ENCODE measurements around the gene FBLN2. TPM values are rescaled to one million over a fixed set of nuclear protein-coding genes. Genes with fewer than 3 reads are reported as not detected.

The FBLN2 gene
- polyA plus RNA-seq, 1 experiment, result 248 TPM

GRCh38 chr3:13590841-13591520, 42.1 kb downstream of the FBLN2 start:
- no peak for DNase-seq (ENCODE audit: low read depth)
- H3K36me3 ChIP-seq (ENCODE audit: control insufficient read depth, insufficient read depth, low read length), result peaks cover 4% of the 10 kb centered on the region
- H3K27me3 ChIP-seq (ENCODE audit: control insufficient read depth, insufficient read depth, low read length), result no peaks in the 10 kb centered on the region
- no peak for TF ChIP-seq CTCF (IDR thresholded peaks at IDR 0.05; ENCODE audit: insufficient read depth, low read depth, low read length)
- CTCF ChIA-PET, result interaction anchor here (1.0 to 1.7 kb wide), 3 partner anchors 57 to 95 kb away, joined by 3 to 7 read pairs (median 4); no protein-coding TSS in a partner anchor
- H3K4me3 ChIP-seq (ENCODE audit: low read depth, low read length), result no peak overlapping the region
- POLR2A ChIA-PET, result no interaction called here

GRCh38 chr3:13593615-13594014, 44.7 kb downstream of the FBLN2 start:
- no peak for DNase-seq (ENCODE audit: low read depth)
- ChIA-PET POLR2A (no interaction called here), CTCF (interaction anchor here (2.4 kb wide), 1 partner anchor 98 kb away, joined by 8 read pairs; no protein-coding TSS in a partner anchor)
- TF ChIP-seq CTCF (IDR thresholded peaks at IDR 0.05; ENCODE audit: insufficient read depth, low read depth, low read length), result no peak
- H3K36me3 ChIP-seq (ENCODE audit: control insufficient read depth, insufficient read depth, low read length), result peaks cover 4% of the 10 kb centered on the region
- no peaks in the 10 kb centered on the region for H3K27me3 ChIP-seq (ENCODE audit: control insufficient read depth, insufficient read depth, low read length)
- H3K4me3 ChIP-seq (ENCODE audit: low read depth, low read length), result no peak overlapping the region

GRCh38 chr3:13594146-13594545, 45.2 kb downstream of the FBLN2 start:
- H3K27me3 ChIP-seq (ENCODE audit: control insufficient read depth, insufficient read depth, low read length), result no peaks in the 10 kb centered on the region
- no peak overlapping the region for H3K4me3 ChIP-seq (ENCODE audit: low read depth, low read length)
- peaks cover 4% of the 10 kb centered on the region for H3K36me3 ChIP-seq (ENCODE audit: control insufficient read depth, insufficient read depth, low read length)
- no peak for TF ChIP-seq CTCF (IDR thresholded peaks at IDR 0.05; ENCODE audit: insufficient read depth, low read depth, low read length)
- ChIA-PET CTCF (interaction anchor here (2.4 kb wide), 1 partner anchor 98 kb away, joined by 8 read pairs; no protein-coding TSS in a partner anchor), POLR2A (no interaction called here)
- no peak for DNase-seq (ENCODE audit: low read depth)

- ChIA-PET CTCF (interaction anchor here (2.4 kb wide), 1 partner anchor 99 kb away, joined by 8 read pairs; no protein-coding TSS in a partner anchor), POLR2A (no interaction called here)
- H3K36me3 ChIP-seq (ENCODE audit: control insufficient read depth, insufficient read depth, low read length), result peaks cover 4% of the 10 kb centered on the region
- no peak overlapping the region for H3K4me3 ChIP-seq (ENCODE audit: low read depth, low read length)
- H3K27me3 ChIP-seq (ENCODE audit: control insufficient read depth, insufficient read depth, low read length), result no peaks in the 10 kb centered on the region
- no peak for TF ChIP-seq CTCF (IDR thresholded peaks at IDR 0.05; ENCODE audit: insufficient read depth, low read depth, low read length)
- no peak for DNase-seq (ENCODE audit: low read depth)
These were observed 46.1 kb downstream of the FBLN2 start for GRCh38 chr3:13594991-13595421.

- no peak for TF ChIP-seq CTCF (IDR thresholded peaks at IDR 0.05; ENCODE audit: insufficient read depth, low read depth, low read length)
- ChIA-PET POLR2A (no interaction called here), CTCF (interaction anchor here (2.4 kb wide), 1 partner anchor 100 kb away, joined by 8 read pairs; no protein-coding TSS in a partner anchor)
- Histone ChIP-seq H3K36me3 (ENCODE audit: control insufficient read depth, insufficient read depth, low read length) (peaks cover 4% of the 10 kb centered on the region), H3K27me3 (ENCODE audit: control insufficient read depth, insufficient read depth, low read length) (no peaks in the 10 kb centered on the region), H3K4me3 (ENCODE audit: low read depth, low read length) (no peak overlapping the region)
- no peak for DNase-seq (ENCODE audit: low read depth)
These were observed 46.6 kb downstream of the FBLN2 start for GRCh38 chr3:13595485-13595884.
